Thyroid gland (tissue), 4 donors: ENCODE results near the gene CDH2. TPM values are rescaled to one million over a fixed set of nuclear protein-coding genes. Genes with fewer than 3 reads are reported as not detected.

Source experiments
- DNase-seq, 2 donors: peaks; one replicate each; pipeline ENCODE4 v3.0.0-alpha.2; 2019
- H3K27ac ChIP-seq, 3 donors: fragments of 200-600 bp; sonication (generic); 1 replicate in 2 of 3; 2 replicates in 1 of 3; pipeline ENCODE4 v1.5.1; 2016 to 2019; ENCODE audit warnings: mild to moderate bottlenecking in 1 of 3, moderate library complexity in 1 of 3
- H3K27me3 ChIP-seq: fragments of 200-600 bp; sonication (generic); one replicate; pipeline ENCODE4 v1.5.1; 2019
- H3K36me3 ChIP-seq, 2 donors: fragments of 200-600 bp; sonication (generic); one replicate each; pipeline ENCODE4 v1.5.1; 2016 to 2019
- H3K4me1 ChIP-seq, 2 donors: fragments of 200-600 bp; sonication (generic); one replicate each; pipeline ENCODE4 v1.5.1; 2017 to 2019
- H3K4me3 ChIP-seq, 3 donors: fragments of 200-600 bp; sonication (generic); replicated peaks in 1 of 3; 1 replicate in 2 of 3; 2 replicates in 1 of 3; pipeline ENCODE4 v1.5.1; 2016; ENCODE audit warnings: mild to moderate bottlenecking in 1 of 3
- H3K9me3 ChIP-seq: fragments of 200-600 bp; sonication (generic); one replicate; pipeline ENCODE4 v1.5.1; 2017
- POLR2A ChIP-seq, 2 donors: fragments of 450-650 bp; IDR thresholded peaks; one replicate each; pipeline ENCODE4 v1.6.1; 2017; ENCODE audit warnings: antibody characterized with exemption in 2 of 2, mild to moderate bottlenecking in 2 of 2, moderate library complexity in 1 of 2
- WGBS, 2 donors: methylation state at CpG; one replicate each; pipeline ENCODE4 v1.1.5; 2017; 5-methylcytosine and 5-hydroxymethylcytosine counted together
- intact Hi-C: fragments of 100-400 bp; cut with DNase I; formaldehyde crosslinking; loops from one replicate; pipeline ENCODE4 v1.15.1; 2023
- total RNA-seq, 4 donors: library from RNA; depleted of rRNA; stranded (reverse); fragments of >200 nt; gene quantifications; one replicate each; pipeline ENCODE4 v1.2.3, GENCODE V29; 2016
- TF ChIP-seq, protein P1 (sequence below), 6 experiments: fragments of 200-600 bp in 3 of 6; fragments of 450-650 bp in 3 of 6; sonication (generic) in 3 of 6; IDR thresholded peaks; one replicate each; pipeline ENCODE4 v1.5.1; 2016 to 2019; ENCODE audit warnings: antibody characterized with exemption in 6 of 6, mild to moderate bottlenecking in 2 of 6, inconsistent platforms in 1 of 6, moderate library complexity in 1 of 6

The CDH2 gene
- total RNA-seq, 4 donors from 2014 or later = 0.78 to 7.9 (median 3.3) TPM

GRCh38 chr18:28074076-28074475 lies 102.9 kb downstream of the CDH2 start:
- no peak for DNase-seq
- H3K27me3 ChIP-seq = no peaks in the 10 kb centered on the region
- no peaks in the 10 kb centered on the region for H3K9me3 ChIP-seq
- 69 to 70% methylated on average over 1 of the region's 1 CpG for WGBS, 2 donors
- H3K4me3 ChIP-seq = no peak overlapping the region
- H3K36me3 ChIP-seq = no peaks in the 10 kb centered on the region
- TF ChIP-seq POLR2A (IDR thresholded peaks at IDR 0.05) = no peak
- TF ChIP-seq, protein P1, sequence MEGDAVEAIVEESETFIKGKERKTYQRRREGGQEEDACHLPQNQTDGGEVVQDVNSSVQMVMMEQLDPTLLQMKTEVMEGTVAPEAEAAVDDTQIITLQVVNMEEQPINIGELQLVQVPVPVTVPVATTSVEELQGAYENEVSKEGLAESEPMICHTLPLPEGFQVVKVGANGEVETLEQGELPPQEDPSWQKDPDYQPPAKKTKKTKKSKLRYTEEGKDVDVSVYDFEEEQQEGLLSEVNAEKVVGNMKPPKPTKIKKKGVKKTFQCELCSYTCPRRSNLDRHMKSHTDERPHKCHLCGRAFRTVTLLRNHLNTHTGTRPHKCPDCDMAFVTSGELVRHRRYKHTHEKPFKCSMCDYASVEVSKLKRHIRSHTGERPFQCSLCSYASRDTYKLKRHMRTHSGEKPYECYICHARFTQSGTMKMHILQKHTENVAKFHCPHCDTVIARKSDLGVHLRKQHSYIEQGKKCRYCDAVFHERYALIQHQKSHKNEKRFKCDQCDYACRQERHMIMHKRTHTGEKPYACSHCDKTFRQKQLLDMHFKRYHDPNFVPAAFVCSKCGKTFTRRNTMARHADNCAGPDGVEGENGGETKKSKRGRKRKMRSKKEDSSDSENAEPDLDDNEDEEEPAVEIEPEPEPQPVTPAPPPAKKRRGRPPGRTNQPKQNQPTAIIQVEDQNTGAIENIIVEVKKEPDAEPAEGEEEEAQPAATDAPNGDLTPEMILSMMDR (IDR thresholded peaks at IDR 0.05) = no peak
- no peaks in the 10 kb centered on the region for H3K4me1 ChIP-seq
- no peak overlapping the region for H3K27ac ChIP-seq
- intact Hi-C loops = no loop called here

DNA sequence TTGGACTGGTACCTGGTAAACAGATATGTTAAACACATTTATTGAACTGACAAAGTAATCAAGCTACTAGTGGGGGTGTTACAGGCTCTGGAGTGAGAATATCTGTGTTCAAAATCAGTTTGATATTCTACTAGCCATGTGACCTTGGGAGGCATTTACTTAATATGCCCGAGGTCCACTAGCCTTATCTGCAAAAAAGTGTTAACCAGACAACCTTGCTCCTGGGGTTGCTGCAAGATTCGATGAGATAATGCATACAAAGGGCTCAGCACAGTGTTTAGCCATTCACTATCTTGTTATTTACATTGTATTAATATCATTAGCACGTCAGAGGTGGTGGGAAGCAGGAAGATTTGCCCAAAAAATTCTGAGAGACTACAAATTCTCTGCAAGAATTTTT lies 103.3 kb downstream of the CDH2 start:
- 34 to 36% methylated on average over 3 of the region's 3 CpGs for WGBS, 2 donors
- no peak overlapping the region for H3K27ac ChIP-seq
- no peaks in the 10 kb centered on the region for H3K27me3 ChIP-seq
- H3K4me1 ChIP-seq = no peaks in the 10 kb centered on the region
- no peak for TF ChIP-seq POLR2A (IDR thresholded peaks at IDR 0.05)
- TF ChIP-seq, protein P1 (IDR thresholded peaks at IDR 0.05) = no peak
- intact Hi-C loops = no loop called here
- no peaks in the 10 kb centered on the region for H3K36me3 ChIP-seq
- no peak for DNase-seq
- no peak overlapping the region for H3K4me3 ChIP-seq
- H3K9me3 ChIP-seq = no peaks in the 10 kb centered on the region

- H3K4me1 ChIP-seq = no peaks in the 10 kb centered on the region
- intact Hi-C loops = no loop called here
- no peak overlapping the region for H3K4me3 ChIP-seq
- no peak for DNase-seq
- no peaks in the 10 kb centered on the region for H3K27me3 ChIP-seq
- TF ChIP-seq, protein P1 (IDR thresholded peaks at IDR 0.05) = no peak
- TF ChIP-seq POLR2A (IDR thresholded peaks at IDR 0.05) = no peak
- no peaks in the 10 kb centered on the region for H3K9me3 ChIP-seq
- no peak overlapping the region for H3K27ac ChIP-seq
- 76% methylated on average over 5 of the region's 5 CpGs for WGBS, 2 donors
- no peaks in the 10 kb centered on the region for H3K36me3 ChIP-seq
These were observed 105.7 kb downstream of the CDH2 start for GRCh38 chr18:28071199-28071598.

- no peaks in the 10 kb centered on the region for H3K4me1 ChIP-seq
- H3K4me3 ChIP-seq = no peak overlapping the region
- H3K27me3 ChIP-seq = no peaks in the 10 kb centered on the region
- no peak for DNase-seq
- H3K36me3 ChIP-seq = no peaks in the 10 kb centered on the region
- intact Hi-C loops = no loop called here
- H3K27ac ChIP-seq = no peak overlapping the region
- WGBS, 2 donors = 95 to 97% methylated on average over 2 of the region's 2 CpGs
- H3K9me3 ChIP-seq = no peaks in the 10 kb centered on the region
- no peak for TF ChIP-seq POLR2A (IDR thresholded peaks at IDR 0.05)
- TF ChIP-seq, protein P1 (IDR thresholded peaks at IDR 0.05) = no peak
These were observed 108.7 kb downstream of the CDH2 start for GRCh38 chr18:28068207-28068606.

DNA sequence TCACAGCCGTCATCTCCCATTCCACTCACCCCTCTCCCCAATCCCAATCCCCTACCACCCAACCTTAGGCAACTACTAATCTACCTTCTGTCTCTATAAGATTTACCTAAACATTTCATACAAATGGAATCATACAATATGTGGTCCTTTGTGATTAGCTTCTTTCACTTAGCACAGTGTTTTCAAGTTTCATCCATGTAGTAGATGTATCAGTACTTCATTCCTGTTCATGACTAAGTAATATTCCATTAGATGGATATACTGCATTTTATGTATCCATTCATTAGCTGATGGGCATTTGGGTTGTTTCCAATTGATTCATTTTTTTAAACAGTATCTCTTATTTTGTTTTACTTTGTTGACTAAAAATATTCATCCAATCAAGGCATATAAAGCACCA lies 109.6 kb downstream of the CDH2 start:
- no peak for DNase-seq
- Histone ChIP-seq H3K36me3 (no peaks in the 10 kb centered on the region), H3K27ac (no peak overlapping the region), H3K4me3 (no peak overlapping the region), H3K4me1 (no peaks in the 10 kb centered on the region), H3K27me3 (no peaks in the 10 kb centered on the region), H3K9me3 (no peaks in the 10 kb centered on the region)
- intact Hi-C loops = no loop called here
- 0 to 89% methylated on average over 1 of the region's 1 CpG for WGBS, 2 donors
- TF ChIP-seq, protein P1 (IDR thresholded peaks at IDR 0.05) = no peak
- no peak for TF ChIP-seq POLR2A (IDR thresholded peaks at IDR 0.05)
